B cell (primary cell): Measurements from ENCODE around the gene KCND3.

Source experiments
- CTCF ChIP-seq: fragments of 200-600 bp; IDR thresholded peaks from one replicate; pipeline ENCODE4 v1.8.0; 2022; ENCODE audit warnings: antibody characterized with exemption, mild to moderate bottlenecking
- EZH2 ChIP-seq: IDR thresholded peaks from 2 replicates; pipeline ENCODE4 v1.6.1; 2012; ENCODE audit warnings: borderline replicate concordance, low read depth, mild to moderate bottlenecking, moderate library complexity, low read length; ENCODE audit not compliant: insufficient read depth, poor library complexity, severe bottlenecking

- TF ChIP-seq CTCF (no peak), EZH2 (no peak)
Observed at GRCh38 chr1:111856411-111857185, 132.9 kb downstream of the KCND3 start.
